ENCODE data around the gene ZDHHC20.

- no peak for TF ChIP-seq CTCF (IDR thresholded peaks at IDR 0.05)
- TF ChIP-seq EZH2 (IDR thresholded peaks at IDR 0.05): no peak
- no peak for TF ChIP-seq EZH2phosphoT487 (IDR thresholded peaks at IDR 0.05)
These were observed 86.6 kb downstream of the ZDHHC20 start for GRCh38 chr13:21372530-21372929.

All from neural progenitor cell (in vitro differentiated cells).